HTR-8/SVneo (cell line): ENCODE results near the gene ASCL2.
"Not testable (repeated sequence)": the region's sequence is repeated elsewhere in the genome, so short reads cannot be mapped to it uniquely, and the experiment has no call there.

Source experiments
- DNase-seq: peaks from one replicate; pipeline ENCODE4 v3.0.0; 2011; ENCODE audit warnings: low spot score, mixed read lengths; ENCODE audit not compliant: insufficient read length
- FAIRE-seq: peaks from 2 replicates; lab custom pipeline; 2011; peaks lifted over from hg19 to GRCh38; lab: Jason Lieb, UNC

Gene ASCL2

DNA sequence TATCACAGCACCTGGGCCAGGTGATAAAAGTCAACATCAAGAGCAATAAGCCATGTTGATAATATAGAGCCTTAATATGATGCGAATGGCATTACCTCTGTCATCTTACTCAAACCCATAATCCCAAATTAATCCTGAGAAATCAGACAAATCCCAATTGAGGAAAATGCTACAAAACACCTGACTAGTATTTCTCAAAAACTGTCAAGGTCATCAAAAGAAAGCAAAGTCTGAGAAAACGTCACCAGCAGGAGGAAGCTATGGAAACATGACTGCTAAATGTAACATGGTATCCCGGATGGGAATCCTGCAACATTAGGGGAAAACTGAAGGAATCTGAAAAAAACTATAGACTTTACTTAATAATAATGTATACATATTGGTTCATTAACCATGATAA is 29.6 kb downstream of the ASCL2 start:
- DNase-seq (no peak), FAIRE-seq (no peak)

DNA sequence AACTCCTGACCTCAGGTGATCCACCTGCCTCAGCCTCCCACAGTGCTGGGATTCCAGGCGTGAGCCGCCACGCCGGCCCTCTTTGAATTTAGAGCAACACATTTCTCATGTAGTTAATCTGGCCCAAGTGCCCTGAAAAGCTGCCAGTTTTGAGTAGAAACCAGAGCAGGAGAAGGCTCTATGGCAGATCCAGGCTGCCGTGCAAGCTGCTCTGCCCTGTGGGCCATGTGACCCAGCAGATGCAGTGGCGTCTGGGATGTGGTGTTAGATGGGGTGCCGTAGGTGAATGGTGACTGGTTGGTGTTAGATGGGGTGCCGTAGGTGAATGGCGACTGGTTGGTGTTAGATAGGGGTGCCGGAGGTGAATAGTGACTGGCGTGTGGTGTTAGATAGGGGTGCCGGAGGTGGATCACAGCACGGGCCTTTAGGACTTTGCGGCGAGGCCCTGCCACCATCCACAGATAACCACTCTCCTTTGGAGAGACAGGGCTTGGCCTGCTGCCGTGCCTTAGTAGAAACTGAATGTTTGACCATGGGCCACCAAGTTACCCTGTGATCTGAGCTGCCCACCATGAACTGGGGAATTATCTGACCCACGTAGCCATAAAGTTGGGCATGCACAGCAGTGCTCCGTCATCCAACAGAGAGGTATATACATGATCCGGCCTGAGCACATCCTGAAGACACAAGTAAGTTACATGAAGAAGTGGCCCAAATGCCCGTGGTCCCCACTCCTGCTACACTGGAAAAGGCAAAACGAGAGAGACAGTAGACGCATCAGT is 32.7 kb downstream of the ASCL2 start:
- FAIRE-seq (no peak), DNase-seq (no peak)

DNA sequence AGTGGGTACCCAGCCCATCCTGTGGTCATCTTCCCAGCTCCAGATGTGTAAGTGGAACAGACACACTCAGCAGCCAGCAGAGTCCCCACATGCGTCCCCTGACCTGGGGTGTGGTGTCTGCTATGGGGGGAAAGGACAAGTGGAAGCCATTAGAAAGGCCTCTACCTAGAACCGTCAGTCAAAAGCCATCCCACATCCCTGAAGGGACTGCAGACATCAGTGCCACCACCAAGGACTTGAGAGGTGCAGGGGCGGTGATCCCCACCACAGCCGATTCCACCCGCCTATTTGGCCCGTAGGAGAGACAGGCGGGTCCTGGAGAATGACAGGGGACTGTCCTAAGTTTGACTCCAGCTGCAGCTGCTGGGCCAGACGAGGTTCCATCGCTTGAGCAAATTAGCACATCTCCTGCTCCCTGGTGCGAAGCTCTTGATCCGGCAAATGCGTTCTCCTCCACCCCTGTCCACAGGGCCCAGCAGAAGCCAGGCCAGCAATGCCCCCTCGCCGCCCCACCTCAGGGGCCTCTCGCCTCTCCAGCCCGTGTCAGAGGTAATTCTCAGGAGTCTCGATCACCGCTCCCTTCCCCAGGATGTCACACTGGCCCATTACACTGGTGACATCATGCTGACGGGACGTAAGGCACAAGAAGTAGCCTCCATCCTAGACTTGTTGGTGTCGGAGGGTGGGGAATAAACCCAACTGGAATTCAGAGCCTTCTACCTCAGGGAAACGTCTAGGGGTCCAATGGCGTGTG is 33.8 kb downstream of the ASCL2 start:
- not testable (repeated sequence) for FAIRE-seq, DNase-seq

DNA sequence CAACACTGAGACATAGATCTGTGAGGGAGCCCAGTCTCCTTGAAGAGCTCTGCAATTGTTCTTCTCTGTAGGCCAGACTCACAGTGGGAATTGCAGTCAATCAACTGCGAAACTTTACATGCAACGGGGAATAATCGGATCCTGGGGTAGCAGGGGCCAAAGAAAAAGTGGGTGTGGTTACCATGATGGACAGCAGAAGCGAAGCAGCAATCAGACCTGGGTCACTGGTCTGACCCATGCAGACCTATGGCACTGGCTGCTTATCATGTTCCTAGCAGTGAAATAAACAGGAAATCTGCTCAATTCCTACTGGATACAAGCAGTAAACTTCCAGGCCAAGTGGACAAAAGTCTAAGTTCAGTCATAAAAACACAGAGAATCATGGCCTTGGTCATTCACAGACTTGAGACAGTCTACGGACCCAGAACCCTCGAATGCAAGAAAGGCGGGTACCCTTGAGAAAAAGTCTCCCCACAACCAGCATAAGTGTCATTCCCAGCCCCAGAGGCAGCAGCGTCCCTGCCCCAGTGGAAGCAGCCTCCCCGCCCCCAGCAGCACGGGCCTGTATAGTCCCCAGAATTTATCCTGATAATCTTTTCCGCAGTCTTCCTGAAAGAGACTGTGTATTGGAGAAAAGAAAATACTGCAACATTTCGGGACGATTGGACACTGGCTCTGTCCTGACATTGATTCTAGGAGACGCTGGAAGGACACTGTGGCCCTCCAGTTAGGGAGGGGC is 34.6 kb downstream of the ASCL2 start:
- FAIRE-seq = no peak
- DNase-seq = no peak

DNA sequence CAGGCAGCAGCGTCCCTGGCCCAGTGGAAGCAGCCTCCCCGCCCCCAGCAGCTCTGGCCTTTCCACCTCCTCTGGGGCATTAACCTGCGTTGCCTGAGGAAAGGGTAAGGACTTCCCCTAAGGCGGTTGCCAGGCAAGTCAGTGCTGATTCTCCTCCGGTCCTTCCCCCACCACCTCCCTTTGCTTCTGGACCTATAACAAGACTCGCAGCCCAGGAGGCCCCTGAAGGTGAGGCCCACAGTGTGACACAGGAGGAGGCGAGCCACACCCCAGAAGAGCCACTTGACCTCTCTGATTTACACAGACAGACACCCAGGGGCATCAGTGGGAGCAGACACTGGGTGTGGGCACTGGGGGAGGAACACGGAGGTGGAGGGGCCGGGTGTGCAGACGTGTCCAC is 35.4 kb downstream of the ASCL2 start:
- FAIRE-seq (no peak), DNase-seq (no peak)

DNA sequence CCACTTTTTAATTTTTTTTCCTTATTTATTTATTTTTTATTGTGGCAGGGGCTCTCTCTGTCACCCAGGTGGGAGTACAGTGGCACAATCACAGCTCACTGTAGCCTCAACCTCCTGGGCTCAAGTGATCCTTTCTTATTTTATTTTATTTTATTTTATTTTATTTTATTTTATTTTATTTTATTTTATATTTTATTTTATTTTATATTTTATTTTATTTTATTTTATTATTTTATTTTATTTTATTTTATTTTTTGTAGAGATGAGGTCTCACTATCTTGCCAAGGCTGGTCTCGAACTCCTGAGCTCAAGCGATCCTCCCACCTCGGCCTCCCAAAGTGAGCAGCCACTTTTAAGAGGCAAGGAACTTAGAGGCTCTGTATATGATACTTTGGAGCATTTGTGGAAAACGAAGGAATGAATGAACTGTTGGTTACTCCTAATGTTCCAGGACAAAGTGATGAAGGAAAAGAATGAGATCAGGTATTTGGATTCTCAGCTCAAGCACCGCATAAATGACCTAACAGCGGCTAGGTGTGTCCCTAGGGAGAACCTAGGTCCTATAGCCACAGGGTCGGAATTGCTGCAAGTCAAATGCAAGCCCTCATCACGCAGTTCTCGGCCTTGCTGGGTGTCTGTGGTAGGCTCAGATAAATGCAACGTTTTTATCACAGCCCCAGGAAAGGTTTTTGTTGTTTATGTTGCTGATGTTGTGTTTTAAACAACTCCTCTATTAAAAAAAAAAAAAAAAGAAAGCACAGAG is 36.5 kb downstream of the ASCL2 start:
- DNase-seq = no peak
- FAIRE-seq = no peak

DNA sequence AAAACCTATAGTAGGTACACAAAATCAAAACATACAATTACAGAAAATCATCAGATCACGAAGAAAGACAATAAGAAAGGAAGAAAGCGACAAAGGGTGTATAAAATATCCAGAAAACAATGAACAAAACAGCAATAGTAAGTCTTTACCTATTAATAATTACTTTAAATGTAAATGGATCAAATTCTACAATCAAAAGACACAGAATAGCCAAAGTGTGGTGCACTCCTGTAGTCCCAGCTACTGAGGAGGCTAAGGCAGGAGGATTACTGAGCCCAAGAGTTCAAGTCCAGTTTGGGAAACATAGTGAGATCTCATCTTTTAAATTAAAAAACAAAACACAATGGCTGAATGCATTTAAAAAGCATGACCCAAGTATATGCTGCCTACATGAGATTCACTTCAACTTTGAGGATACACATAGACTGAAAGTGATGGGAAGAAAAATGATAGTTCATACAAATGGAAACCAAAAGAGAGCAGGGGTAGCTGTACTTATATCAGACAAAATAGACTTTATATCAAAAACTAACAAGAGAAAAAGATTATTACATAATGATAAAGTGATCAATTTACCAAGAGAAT is 40.6 kb downstream of the ASCL2 start:
- DNase-seq (no peak), FAIRE-seq (no peak)

DNA sequence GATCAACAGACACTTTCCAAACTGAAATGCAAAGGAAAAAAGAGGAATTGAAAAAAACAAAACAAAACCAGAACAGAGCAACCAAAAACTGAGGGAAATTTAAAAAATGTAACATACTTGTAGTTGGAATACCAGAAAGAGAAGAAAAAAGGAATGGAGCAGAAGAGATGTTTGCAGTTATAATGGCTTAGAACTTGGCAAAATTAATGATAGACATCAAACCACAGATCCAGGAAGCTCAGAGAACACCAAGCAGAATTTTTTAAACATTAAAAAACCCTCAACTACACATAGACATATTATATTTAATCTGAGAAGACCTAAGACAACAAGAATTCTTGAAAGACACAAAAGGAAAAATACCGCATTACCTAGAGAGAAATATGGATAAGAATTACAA is 46.1 kb downstream of the ASCL2 start:
- DNase-seq = no peak
- no peak for FAIRE-seq

DNA sequence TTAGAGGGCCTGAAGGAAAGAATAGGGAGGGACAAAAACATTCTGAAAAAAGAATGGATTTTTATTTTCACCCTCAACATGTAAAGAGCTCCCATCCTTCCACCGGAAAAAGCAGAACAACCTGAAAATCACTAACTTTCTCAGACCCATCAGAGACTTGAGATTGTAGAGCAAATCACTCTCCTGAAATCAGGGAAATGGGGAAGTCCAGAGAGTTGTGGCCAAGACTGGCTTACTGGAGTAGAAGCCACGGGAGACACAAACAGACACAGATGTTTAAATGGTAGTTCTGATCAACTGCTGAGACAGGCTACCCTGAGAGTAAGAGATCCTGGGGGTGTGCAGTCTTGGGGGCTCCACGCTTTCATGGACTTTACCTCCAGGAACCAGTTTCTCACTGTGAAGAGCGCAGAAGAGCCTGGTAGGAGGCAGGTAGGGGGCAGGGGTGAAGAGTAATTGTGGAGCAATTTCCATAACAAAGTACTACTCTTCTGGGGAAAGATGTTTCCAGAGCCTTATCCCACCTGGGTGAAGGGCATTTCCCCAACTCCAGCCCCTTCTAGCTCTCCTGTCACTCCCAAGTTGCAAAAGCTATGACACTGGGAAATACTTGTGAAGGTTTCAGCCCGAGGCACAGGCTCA is 47.1 kb downstream of the ASCL2 start:
- DNase-seq (no peak), FAIRE-seq (no peak)

DNA sequence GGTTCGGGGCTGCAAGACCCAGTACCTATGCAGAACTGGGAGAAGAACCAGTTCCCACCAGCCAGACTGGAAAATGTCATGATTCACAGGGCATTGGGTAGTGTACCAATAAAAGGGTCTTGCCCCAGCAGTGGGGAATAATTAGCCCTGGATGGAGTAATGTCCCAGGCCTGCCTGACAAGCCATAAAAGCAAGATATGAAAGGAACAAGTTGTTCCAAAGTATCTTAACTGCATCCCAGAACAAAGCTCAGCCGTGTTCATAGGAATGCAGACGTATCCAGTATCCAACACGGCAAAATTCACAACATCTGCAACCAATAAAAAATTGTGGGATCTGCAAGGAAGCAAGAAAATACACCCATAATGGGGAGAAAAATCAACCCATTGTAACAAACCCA is 47.9 kb downstream of the ASCL2 start:
- DNase-seq (no peak), FAIRE-seq (no peak)

DNA sequence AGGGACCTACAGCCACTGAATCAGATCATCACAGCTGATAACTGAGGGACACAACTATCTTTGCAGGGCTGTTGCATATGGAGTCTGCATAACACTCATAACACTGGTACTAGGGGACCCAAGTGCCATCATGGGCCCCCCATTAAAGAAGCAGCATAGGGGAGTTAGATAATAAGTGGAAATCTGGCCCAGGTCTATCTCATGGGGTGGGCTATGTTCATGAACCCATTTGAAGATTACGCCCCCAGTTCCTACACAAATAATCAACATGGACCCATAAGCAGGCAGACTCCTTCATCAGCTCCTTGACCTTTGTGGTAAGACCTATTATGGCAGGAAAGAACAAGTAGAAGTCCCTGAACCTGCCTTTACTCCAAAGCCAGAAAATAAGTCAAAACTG is 48.8 kb downstream of the ASCL2 start:
- DNase-seq (no peak), FAIRE-seq (no peak)

DNA sequence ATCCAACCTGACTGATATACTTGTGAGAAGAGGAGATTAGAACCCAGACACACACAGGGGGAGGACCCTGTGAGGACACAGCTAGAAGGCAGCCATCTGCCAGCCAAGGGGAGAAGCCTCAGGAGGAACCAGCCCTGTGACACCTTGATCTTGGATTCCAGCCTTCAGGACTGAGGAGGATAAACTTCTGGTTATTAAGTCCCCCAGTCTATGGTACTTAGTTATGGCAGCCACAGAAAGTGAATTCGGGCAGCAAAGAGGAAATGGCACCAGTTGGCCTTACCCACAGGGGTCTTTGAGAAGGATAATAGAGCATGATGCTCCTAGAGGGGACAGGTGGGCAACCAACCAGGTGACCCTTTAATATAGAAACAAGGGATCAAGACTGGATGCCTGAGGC is 49.4 kb downstream of the ASCL2 start:
- no peak for FAIRE-seq

DNA sequence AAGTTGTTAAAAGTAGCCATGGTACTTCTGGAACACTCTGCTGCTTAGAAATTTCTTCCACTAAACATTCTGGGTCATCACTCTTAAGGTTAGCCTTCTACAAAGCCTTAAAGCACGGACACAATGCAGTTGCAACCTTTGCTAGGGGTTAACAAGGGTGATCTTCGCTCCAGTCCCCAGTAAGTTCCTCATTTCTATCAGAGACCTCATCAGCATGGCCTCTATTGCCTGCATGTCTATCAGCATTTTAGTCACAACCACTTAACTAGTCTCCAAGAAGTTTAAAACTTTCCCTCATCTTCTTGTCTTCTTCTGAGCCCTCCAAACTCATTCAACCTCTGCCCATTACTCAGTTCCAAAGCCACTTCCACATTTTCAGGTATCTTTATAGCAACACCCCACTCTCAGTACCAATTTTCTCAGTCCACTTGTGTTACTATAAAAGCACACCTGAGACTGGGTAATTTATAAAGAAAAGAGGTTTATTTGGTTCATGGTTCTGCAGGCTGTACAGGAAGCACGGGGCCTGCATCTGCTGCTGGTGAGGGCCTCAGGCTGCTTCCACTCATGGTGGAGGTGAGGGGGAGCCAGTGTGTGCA is 50.1 kb downstream of the ASCL2 start:
- FAIRE-seq (no peak), DNase-seq (no peak)

More for the DNA sequence above, 49.4 kb downstream of the ASCL2 start:
- DNase-seq = no peak

DNA sequence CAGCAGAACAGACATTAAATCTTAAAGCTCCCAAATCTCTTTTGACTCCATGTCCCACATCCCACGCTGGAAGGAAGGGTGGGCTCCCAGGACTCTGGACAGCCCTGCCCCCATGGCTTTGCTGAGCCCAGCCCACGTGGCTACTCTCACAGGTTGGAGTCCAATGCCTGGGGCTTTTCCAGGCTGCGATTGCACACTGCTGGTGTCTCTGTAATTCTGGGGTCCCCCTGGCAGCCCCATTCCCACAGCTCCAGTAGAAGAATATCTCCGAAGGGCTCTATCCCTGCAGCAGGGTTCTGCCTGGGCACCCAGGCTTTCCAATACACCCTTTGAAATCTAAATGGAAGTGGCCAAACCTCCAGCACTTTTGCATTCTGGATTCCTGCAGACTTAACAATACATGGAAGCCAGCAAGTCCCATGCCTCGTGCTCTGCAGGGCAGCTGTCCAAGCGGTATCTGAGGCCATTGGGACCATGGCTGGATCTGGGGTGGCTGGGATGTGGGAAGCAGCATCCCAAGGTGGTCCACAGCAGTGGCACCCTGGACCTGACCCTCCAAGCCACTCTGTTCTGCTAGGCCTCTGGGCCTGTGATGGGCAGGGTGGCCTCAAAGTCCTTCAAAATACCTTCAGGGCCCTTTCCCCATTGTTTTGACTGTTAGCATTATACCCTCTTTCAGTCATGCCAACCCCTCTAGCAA is 50.9 kb downstream of the ASCL2 start:
- FAIRE-seq (no peak), DNase-seq (no peak)
